Measurements from ENCODE around the gene SLC26A11.
A peak's percentile ranks its signal among the peaks of the same experiment; 100 is the strongest.
"Not testable (repeated sequence)": the region's sequence is repeated elsewhere in the genome, so short reads cannot be mapped to it uniquely, and the experiment has no call there.

SLC26A11 gene

DNA sequence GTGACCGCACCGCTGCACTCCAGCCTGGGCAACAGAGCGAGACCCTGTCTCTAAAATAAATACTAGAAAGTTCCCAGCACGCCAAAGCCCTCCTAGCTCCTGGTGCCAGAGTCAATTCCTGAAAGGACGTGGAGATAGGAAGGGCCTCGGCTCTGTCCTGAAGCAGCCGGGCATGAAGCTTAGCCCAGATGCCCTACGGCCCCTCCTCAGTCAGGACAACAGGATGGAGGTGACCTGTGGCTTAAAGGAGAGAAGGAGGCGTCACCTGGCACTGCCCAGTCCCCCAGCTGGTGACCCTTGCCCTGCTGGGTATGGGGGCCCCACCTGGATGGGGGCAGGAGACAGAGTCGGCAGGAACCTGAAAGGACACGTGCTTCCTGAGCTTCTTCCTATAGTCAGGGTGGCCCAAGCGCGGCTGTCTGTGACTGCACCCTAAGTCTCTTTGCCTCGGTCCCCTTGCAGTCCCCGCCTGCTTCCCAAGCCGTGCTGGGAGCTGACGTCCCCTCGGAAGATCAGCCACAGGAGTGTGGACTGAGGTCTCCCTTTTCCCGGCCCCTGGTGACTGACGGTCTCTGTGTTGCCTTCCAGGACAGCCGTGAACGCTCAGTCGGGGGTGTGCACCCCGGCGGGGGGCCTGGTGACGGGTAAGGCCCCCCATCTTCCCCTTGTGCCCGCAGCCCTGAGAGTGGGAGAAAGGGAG is 25.5 kb downstream of the SLC26A11 start:
- no peak for DNase-seq

DNA sequence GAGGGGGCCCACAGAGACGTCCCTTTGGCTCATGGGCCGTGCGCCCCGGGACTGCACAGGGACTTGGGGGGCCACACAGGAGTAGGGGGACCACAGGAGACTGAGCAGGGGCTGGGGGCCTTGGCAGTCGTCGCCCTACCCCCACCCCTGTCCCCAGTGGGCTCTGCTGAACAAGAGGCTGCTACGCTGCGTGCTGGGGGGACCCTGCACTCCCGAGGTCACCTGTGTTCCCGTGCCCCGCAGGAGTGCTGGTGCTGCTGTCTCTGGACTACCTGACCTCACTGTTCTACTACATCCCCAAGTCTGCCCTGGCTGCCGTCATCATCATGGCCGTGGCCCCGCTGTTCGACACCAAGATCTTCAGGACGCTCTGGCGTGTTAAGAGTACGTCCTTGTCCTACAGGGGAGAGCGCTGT is 26.0 kb downstream of the SLC26A11 start:
- DNase-seq: no peak

DNA sequence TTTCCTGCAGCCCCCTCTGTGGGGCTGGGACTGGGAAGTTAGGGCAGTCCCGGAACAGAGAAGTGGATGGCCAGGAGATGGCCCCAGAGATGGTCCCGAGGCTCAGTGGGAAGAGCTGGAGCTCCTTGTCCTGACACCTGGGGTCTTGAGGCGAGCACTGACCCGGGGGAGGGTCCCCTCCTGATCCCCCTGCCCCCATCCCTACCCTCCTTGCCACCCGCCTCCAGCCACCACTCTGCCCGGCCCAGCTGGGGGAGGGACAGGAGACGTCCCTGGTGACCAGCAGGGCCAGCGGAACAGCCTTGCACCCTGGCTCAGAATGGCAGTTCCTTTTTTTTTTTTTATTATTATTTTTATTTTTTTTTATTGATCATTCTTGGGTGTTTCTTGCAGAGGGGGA is 26.5 kb downstream of the SLC26A11 start:
- DNase-seq: no peak

DNA sequence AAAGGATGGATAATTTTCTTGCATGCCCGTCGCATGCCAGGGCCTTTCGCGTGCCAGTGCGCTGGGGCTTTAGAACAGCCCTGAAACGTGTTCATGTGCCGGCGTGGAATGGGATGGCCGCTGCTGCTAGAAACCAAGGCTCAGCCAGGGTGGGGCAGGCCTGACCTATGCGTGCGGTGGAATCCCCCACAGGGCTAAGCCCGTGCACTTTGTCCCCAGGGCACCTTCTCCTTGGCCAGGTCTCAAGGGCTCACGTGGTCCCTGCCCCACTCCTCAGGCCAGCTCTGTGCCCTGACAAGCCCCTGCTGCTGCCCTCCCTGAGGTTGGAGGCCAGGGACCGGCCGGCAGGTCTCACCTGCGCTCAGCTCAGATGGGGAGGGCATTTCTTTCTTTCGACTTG is 27.3 kb downstream of the SLC26A11 start:
- no peak for DNase-seq

DNA sequence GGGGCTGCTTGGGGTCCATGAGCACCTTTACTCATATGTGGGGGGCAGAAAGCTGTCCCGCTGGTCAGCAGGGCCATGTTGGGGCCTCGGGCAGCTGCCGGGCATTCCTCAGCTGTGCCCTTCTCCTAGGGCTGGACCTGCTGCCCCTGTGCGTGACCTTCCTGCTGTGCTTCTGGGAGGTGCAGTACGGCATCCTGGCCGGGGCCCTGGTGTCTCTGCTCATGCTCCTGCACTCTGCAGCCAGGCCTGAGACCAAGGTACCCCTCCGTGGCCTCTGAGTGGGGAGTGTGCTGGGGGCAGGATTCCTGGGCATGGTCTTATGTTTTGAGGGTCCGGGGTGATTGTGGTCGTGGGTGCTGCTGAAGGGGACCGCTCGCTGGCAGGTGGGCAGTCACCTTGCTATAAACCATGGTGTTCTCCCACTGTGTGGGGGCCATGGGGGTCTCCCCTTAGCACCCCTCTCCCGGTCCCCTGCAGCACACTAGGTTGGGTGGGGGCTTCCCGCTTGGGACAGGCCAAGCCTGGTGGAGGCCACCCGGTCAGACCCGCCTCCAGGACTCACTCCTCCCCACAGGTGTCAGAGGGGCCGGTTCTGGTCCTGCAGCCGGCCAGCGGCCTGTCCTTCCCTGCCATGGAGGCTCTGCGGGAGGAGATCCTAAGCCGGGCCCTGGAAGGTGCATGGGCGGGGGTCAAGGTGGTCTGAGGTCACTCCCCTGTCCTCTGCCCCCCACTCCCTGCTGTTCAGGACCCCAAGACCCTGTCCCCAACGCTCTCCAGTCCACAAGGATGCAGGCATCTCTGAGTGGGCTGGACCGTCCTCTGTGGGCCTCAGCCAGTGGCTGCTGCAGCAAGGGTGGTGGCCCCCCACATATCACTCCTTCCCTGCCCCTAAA is 28.0 kb downstream of the SLC26A11 start:
- no peak for DNase-seq

DNA sequence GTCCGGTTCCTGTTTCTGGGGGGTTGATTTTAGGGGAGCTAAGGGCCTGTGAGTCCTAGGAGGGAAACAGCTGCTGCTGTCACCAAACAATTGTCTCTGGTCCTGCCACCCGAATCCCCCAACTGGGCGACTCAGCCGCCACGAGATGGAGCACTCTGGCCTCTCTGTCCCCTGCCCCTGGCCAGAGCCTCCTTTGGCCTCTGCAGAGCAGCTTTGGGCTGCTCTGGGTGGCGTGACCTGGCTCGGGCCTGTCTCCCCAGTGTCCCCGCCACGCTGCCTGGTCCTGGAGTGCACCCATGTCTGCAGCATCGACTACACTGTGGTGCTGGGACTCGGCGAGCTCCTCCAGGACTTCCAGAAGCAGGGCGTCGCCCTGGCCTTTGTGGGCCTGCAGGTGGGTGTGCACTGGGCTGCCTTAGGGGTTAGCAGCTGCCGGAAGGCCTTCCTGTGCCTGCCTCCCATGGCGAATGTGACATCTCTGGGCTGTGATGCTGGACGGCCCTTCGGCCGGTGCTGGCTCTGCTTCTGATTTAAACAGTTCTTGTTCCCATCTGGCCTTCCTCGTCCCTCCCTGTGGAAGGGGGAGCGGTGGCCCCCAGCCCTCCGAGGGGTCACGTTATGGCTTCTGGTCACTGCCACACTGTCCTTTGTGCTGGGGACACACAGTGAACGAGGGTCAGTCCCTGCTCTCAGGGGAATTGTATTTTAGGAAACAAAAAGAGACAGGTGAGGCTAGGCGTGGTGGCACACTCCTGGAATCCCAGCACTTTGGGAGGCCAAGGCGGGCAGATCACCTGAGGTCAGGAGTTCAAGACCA is 28.9 kb downstream of the SLC26A11 start:
- peak; percentile 35 for DNase-seq

DNA sequence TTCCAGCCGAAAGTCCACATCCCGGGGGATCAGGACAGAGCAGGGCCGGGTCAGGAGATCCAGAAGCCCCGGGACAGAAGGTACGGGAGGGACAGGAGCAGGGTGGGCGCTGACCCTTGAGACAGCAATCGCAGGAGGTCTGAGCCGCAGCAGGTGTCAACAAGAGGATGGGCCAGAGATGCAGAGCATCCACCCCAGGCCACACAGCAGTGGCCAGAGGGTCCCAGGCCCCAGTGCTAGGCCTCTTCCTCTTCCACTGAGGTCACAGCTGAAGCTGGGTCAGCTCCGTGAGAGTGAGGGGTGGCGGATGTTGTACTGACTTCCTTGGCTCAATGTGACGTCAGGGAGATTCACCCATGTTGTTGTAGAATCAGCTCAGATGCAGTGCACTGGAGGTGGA is 31.7 kb downstream of the SLC26A11 start:
- DNase-seq: no peak

DNA sequence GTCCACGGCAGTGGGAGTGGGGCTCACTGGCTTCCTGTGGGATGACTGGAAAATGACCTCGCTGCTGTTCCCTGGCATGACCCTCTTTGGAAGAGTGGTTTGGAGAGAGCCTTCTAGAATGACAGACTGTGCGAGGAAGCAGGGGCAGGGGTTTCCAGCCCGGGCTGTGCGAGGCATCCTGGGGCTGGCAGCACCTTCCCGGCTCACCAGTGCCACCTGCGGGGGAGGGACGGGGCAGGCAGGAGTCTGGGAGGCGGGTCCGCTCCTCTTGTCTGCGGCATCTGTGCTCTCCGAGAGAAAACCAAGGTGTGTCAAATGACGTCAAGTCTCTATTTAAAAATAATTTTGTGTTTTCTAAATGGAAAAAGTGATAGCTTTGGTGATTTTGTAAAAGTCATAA is 32.6 kb downstream of the SLC26A11 start:
- peak; percentile 44 for DNase-seq

DNA sequence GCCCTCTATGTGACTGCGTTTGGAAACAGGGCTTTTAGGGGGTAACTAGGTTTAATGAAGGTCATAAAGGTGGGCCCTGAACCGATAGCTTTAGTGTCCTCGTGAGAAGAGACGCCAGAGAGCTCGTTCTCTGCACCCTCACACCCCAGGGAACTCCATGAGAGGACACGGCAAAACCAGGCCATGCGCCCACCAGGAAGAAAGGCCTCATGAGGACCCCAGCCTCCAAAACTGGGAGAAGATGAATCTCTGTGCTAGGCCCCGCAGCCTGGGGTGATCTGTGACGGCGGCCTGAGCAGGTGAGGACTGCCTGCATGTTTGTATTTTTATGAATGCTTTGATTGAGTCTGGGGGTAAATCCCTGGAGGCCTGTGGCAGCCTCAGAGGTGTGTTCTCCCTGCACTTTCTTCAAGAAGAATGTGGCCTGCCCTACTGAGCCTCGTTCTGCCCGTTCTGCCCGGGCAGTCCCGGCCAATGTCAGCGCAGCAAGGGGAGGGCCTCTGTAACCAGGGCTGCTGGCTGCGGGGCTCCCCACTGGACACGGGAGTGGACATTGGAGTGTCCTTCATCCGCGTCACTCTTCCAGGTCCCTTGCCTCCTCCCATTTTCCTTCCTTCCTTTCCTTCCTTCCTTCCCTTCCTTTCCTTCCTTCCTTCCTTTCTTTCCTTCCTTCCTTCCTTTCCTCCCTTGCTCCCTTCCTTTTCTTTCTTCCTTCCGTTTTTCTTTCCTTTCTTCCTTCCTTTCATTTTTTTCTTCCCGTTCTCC is 33.6 kb downstream of the SLC26A11 start:
- no peak for DNase-seq

DNA sequence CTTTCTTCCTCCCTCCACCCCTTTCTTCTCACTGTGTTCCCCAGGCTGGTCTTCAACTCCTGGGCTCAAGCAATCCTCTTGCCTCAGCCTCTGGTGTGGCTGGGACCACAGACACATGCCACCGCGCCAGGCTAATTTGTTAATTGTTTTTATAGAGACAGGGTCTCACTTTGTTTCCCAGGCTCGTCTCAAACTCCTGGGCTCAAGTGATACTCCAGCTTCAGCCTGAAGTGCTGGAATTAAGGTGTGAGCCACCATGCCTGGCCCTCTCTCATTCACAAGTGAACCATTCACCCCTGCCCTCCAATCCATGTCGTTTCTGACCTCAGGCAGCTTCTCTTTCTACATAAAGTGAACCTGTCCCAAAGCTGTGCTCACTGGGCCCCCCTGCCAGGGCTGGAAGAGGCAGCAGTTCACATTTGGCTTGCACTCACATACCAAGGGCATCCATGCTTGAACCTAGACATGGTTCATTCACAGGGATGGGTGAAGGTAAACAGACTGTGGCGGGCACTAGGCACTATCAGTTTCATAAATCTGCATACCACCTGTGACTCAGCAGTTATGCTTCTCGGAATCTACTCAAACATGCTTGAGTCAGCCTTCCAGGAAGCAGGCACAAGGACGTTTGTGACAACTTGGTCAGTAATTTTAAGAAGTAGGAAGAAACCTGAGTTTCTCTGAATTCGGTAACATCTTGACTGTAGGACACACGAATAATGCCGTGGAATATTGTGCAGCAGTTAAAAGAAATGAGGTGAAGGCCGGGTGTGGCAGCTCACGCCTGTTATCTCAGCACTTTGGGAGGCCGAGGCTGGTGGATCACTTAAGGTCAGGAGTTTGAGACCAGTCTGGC is 34.4 kb downstream of the SLC26A11 start:
- DNase-seq: peak; percentile 95

DNA sequence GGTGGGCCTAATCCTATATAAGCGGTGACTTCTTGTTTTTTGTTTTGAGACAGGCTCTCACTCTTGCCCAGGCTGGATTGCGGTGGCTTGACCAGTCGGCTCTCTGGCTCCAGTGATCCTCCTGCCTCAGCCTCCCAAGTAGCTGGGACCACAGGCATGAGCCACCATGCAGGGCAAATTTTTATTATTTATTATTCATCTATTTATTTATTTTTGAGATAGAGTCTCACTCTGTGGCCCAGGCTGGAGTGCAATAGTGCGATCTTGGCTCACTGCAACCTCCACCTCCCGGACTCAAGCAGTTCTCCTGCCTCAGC is 35.8 kb downstream of the SLC26A11 start:
- no peak for DNase-seq

DNA sequence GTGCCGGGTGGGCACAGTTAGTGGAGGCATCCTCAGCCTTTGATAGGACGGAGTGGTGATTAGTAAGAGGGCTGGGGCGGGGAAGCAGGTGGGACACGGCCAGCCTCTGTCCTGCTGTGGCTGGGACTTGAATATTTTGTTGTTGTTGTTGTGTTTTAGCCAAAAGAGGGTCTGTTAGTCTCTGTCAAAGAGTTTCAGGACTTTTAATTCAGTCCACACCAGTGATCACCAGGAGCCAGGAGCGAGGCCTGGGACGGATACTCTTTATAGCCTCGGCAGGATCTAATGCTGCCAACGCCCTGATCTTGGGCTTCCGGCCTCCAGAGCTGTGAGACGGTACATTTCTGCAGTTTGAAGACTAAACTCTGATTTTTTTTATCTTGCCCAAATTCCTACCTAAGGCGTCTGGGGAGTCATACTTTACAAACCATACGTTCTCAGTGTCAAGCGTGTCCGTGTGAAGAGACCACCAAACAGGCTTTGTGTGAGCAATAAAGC is 37.5 kb downstream of the SLC26A11 start:
- DNase-seq: no peak

DNA sequence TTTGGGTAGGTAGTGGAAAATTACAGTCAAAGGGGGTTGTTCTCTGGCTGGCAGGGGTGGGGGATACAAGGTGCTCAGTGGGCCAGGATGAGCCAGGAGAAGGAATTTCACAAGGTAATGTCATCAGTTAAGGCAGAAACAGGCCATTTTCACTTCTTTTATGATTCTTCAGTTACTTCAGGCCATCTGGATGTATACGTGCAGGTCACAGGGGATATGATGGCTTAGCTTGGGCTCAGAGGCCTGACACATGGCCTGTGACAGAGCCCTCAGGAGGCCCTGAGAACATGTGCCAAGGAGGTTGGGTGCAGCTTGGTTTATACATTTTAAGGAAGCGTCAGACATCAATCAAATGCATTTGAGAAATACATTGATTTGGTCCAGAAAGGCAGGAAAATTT is 38.1 kb downstream of the SLC26A11 start:
- not testable (repeated sequence) for DNase-seq

DNA sequence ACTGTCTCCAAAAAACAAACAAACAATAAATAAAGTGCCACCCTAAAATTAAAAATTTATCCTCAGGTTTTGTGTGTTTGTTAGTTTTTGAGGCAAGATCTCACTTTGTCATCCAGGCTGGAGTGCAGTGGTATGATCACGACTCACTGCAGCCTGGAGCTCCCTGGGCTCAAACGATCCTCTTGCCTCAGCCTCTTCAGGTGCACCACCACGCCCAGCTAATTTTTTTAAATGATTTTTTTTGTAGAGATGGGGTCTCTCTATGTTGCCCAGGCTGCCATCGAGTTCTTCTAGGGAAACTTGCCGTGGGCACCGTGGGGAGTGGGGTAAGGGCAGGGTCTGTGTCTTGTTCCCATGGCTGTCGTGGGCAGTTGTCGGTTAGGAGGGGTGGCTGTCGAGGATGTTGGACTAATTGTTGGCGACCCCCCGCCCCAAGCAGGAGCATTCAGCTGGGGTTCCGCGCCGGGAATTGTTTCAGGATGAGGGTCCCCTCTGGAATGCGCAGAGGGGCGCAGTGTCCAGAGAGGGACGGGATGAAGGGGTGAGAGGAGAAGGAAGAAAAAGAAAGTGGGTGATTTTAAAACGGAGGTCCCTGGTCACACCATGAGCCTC is 39.3 kb downstream of the SLC26A11 start:
- no peak for DNase-seq

DNA sequence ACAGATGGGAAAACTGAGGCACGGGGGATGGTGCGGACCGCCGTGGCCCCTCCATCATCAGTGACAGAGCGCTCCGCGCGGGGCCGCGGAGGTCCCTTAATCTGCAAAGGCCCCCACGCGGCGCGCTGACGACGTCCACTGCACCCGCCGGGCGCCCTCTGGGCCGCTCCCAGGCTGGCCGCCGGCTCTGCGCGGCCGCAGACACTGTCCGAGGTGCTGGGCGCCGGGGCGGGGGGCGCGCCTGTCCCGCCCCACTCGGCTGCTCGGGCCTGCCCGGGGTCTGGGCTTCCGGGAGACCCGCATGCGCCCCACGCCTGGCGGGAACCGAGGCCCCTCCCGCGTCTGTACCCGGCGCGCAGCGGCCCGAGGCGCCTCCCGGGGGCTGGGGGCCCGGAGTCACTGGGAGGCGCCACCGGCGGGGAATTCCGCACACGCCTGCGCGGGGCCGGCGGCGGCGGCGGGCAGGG is 39.9 kb downstream of the SLC26A11 start:
- peak; percentile 64 for DNase-seq

DNA sequence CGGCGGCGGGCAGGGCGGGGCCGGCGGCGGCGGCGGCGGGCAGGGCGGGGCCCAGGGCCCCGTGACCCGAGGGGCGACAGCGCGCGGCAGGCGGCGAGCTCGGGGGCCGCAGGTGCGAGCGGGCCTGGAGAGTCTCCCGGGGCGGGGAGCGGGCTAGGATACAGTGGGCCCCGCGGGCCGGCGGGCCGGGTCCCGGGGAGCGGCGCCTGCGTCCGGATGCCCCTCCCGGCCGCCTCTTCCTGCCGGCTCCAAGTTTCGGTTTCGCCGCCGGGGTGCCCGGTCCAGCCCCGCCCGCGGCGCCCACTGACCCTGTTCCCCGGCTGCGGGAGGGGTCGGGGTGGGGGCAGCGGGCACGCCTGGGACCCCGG is 40.5 kb downstream of the SLC26A11 start, which contains the start of gene RNF213:
Gene RNF213, plus strand, starts transcription at position 62 of the 368 bp plus-strand sequence. CDS start 2,830 bp downstream, outside the sequence.
- DNase-seq: peak; percentile 65

DNA sequence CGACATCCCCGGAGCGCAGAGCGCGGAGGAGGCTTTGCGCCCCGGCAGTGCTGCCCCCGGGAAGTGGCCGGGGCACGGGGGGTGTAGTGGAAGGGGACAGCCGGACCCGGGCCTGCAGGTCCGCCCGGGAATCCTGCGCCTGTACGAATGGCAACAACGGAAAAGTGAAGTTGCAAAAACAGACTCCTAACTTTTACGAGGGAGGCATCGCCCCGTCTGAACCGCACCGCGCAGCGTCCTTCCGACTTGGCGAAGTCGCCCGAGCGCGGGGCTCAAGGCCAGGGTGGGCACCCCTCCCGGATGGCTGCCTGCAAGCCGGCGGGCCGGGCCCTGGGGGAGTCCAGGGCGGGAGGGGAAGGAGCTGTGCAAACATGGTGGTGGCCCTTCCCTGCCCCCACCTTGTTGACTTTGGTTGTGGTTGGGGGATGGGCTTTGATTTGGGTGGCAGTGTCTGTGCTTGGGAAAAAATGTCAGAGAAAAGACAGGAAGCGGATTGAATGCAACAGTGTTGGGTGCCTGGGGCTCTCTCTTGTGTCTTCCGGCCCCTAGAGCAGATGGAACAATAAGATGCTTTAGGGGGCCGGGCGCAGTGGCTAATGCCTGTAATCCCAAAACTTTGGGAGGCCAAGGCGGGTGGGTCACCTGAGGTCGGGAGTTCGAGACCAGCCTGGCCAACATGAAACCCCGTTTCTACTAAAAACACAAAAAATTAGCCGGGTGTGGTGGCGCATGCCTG is 41.1 kb downstream of the SLC26A11 start:
- peak; percentile 65 for DNase-seq

DNA sequence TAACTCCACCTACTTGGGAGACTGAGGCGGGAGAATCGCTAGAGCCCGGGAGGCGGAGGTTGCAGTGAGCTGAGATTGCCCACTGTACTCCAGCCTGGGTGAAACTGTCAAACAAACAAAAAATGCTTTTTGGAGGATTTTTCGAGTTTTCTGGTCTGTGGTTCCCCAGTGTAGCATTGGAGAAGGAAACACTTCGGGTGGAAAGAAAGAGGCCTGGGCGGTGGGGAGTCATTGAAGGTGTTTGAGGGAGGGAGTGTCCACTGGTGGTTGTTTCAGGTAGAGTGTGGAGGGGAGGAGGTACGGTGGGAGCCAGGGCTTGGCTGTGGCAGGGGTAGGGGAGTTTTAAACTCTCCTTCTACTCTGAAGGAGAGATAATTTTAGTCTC is 41.7 kb downstream of the SLC26A11 start:
- DNase-seq: no peak

DNA sequence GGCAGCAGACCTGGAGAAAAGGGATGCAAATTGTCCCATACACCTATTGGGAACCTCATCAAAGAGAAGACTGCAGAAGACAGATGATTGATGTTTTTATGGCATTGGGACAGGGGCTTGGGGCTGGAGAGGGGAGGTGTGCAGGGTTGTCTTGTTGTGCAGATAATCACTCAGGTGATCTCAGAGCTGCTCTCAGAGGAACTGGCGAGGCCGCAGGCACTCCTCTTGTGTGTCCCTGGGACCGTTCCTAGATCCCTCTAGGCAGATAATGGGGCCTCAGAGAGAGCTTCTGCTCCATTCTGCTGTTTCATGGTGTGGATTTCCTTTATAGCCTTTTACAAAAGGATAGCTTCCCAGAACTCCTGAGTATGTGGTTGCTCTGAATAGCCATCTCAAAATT is 42.1 kb downstream of the SLC26A11 start:
- peak; percentile 54 for DNase-seq

DNA sequence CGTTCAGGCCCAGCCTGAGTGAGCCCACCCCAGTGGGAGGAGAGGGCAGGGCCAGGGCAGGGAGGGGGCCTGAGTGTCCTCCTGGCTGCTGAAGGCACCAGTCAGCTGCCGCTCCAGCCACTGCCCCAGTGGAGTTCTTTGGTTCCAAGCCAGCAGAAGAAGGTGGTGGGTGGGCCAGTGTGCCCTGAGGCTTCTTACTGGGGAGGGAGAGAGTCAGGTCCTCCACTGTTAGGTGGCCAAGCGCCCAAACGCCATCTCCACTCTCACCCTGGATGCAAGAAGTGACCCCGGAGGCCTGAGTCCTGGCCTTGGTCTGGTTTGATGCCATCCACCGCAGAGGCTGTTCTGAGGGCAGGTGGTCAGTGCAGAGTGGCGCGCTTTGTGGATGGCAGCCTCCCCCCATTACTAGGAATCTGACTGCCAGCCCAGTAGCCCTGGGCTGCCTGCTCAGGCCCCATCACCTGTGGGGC is 42.6 kb downstream of the SLC26A11 start:
- DNase-seq: no peak

Data from OCI-M1 (cell line).